Left ventricle myocardium inferior (tissue), 1 donor: ENCODE measurements around the gene STIM2. TPM values are rescaled to one million over a fixed set of nuclear protein-coding genes. Genes with fewer than 3 reads are reported as not detected.
"Not testable (repeated sequence)": the region's sequence is repeated elsewhere in the genome, so short reads cannot be mapped to it uniquely, and the experiment has no call there.

Experiments used
- DNase-seq: peaks from one replicate; pipeline ENCODE4 v3.0.0-alpha.2; 2020
- H3K27ac ChIP-seq: fragments of 200-600 bp; replicated peaks from 2 replicates; pipeline ENCODE4 v1.8.0; 2021
- H3K27me3 ChIP-seq: fragments of 200-600 bp; 2 replicates; pipeline ENCODE4 v1.8.0; 2021; ENCODE audit warnings: low read depth
- H3K36me3 ChIP-seq: fragments of 200-600 bp; 2 replicates; pipeline ENCODE4 v1.8.0; 2021
- H3K4me1 ChIP-seq: fragments of 200-600 bp; 2 replicates; pipeline ENCODE4 v1.8.0; 2021
- H3K4me3 ChIP-seq: fragments of 200-600 bp; 2 replicates; pipeline ENCODE4 v1.8.0; 2021; ENCODE audit warnings: mild to moderate bottlenecking, moderate library complexity
- H3K9me3 ChIP-seq: fragments of 200-600 bp; replicated peaks from 2 replicates; pipeline ENCODE4 v1.8.0; 2021
- intact Hi-C: fragments of 100-400 bp; cut with micrococcal nuclease; formaldehyde crosslinking; loops from one replicate; pipeline ENCODE4 v1.11.0; 2022
- total RNA-seq: library from RNA; stranded (reverse); fragmentation: NEBNext Ultra II Directional; extraction: Animal tissue kit (Norgen Biotek cat#: 25700); gene quantifications from one replicate; pipeline ENCODE4 v1.2.1, GENCODE V29; 2021
- TF ChIP-seq, protein P1 (sequence below): fragments of 200-600 bp; IDR thresholded peaks from 2 replicates; pipeline ENCODE4 v1.8.0; 2021; ENCODE audit warnings: antibody characterized with exemption, mild to moderate bottlenecking, borderline replicate concordance
- donor health status: DM: no; HTN: yes; CAD: no; lungs with severe emphysema.

STIM2 gene
- total RNA-seq, 1 donor from 2014 or later, result 12.2 TPM

DNA sequence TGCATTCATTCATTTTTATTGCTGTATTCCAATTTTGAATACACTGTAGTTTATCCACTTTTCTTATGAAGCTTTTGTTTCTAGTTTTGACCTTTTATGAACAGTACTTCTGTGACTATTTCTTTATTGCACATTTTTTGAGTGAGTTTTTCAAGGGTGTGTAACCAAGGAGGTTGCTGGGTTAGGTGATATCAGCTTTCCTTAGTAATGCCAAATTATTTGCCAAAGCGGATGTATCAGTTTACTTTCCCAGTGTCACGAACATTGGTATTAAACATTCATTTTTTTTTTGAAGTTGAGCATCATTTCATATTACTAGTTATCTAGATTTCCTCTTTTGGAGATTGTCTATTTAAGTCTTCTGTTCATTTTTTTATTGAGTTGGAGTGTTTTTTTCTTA, 32.9 kb downstream of the STIM2 start:
- H3K4me1 ChIP-seq, result no peaks in the 10 kb centered on the region
- DNase-seq, result no peak
- TF ChIP-seq, protein P1, sequence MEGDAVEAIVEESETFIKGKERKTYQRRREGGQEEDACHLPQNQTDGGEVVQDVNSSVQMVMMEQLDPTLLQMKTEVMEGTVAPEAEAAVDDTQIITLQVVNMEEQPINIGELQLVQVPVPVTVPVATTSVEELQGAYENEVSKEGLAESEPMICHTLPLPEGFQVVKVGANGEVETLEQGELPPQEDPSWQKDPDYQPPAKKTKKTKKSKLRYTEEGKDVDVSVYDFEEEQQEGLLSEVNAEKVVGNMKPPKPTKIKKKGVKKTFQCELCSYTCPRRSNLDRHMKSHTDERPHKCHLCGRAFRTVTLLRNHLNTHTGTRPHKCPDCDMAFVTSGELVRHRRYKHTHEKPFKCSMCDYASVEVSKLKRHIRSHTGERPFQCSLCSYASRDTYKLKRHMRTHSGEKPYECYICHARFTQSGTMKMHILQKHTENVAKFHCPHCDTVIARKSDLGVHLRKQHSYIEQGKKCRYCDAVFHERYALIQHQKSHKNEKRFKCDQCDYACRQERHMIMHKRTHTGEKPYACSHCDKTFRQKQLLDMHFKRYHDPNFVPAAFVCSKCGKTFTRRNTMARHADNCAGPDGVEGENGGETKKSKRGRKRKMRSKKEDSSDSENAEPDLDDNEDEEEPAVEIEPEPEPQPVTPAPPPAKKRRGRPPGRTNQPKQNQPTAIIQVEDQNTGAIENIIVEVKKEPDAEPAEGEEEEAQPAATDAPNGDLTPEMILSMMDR, result no peak

DNA sequence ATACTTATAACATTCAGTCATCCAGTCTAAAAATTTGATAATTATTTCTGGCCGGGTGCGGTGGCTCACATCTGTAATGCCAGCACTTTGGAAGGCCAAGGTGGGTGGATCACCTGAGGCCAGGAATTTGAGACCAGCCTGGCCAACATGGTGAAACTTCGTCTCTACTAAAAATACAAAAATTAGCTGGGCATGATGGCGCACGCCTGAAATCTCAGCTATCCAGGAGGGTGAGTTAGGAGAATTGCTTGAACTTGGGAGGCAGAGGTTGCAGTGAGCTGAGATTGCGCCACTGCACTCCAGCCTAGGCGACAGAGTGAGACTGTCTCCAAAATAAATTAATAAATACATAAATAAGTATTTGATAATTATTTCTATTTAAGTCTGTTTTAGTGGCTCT, 34.2 kb downstream of the STIM2 start:
- H3K4me3 ChIP-seq, DNase-seq, H3K36me3 ChIP-seq, H3K9me3 ChIP-seq, H3K4me1 ChIP-seq, H3K27ac ChIP-seq, H3K27me3 ChIP-seq, intact Hi-C loops: not testable (repeated sequence)

More for the DNA sequence above, 32.9 kb downstream of the STIM2 start:
- Histone ChIP-seq H3K4me3 (no peak overlapping the region), H3K27ac (no peak overlapping the region), H3K9me3 (no peaks in the 10 kb centered on the region), H3K36me3 (no peaks in the 10 kb centered on the region), H3K27me3 (no peaks in the 10 kb centered on the region)
- intact Hi-C loops, result no loop called here

DNA sequence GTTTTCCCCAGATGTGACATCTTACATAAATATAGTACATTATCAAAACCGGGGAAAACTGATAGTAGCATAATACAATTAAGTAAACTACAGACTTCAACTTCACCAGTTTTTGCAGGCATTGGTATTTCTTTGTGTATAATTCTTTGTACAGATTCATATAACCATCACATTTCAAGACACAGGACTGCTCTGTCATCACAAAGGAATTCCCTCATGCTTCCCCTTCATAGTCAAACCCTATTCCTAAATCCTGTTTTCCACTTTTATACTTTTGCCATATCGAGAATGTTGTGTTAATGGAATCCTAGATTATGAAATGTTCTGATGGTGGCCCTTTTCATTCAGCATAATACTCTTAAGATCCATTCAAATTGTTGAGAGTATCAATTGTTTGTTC, 36.0 kb downstream of the STIM2 start:
- Histone ChIP-seq H3K27ac (no peak overlapping the region), H3K9me3 (no peaks in the 10 kb centered on the region), H3K4me3 (no peak overlapping the region), H3K27me3 (no peaks in the 10 kb centered on the region), H3K36me3 (no peaks in the 10 kb centered on the region), H3K4me1 (peaks cover 20% of the 10 kb centered on the region)
- intact Hi-C loops, result no loop called here
- TF ChIP-seq, protein P1, result no peak
- DNase-seq, result no peak

DNA sequence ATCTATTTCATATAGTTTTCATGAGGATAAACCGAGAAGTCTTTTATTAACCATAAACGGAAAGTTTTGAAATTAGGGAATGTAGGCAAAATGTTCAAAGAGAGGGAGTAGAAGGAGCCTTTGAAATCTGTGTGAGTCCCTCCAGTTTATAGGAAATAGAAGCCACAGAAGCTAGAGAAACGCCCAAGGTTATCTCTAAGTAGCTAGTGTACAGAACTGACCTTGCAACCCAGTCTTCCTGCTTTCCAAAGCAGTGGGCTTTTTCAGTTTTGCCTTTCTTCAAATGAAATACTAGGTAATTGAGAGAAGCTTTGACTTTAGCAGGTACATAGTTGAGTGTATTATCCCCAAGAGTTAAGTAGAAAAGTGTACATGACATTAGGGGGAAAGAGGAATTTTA, 39.4 kb downstream of the STIM2 start:
- intact Hi-C loops, result no loop called here
- DNase-seq, result no peak
- Histone ChIP-seq H3K27me3 (no peaks in the 10 kb centered on the region), H3K27ac (peak overlapping the region; percentile 31), H3K4me1 (peaks cover 26% of the 10 kb centered on the region), H3K36me3 (no peaks in the 10 kb centered on the region), H3K9me3 (no peaks in the 10 kb centered on the region), H3K4me3 (no peak overlapping the region)
- TF ChIP-seq, protein P1, result no peak

DNA sequence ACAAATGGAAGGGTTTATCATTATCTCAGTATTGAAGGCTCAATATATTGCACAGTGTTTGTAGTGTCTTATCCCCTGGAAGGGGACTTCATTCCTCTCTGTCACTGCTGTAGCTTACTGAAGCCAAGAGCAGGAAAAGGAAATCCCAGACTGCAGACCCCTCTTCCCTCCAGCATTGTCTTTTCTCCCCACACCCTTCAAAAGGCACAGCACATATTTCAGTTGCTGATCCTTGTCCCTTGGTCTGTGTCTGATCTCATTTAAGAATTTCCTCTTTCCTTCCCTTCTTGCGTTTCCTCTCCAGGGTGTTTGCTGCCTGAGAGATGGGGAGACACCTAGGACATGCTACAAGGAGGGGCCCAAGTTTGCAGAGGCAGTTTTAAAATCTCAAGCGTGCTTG, 40.1 kb downstream of the STIM2 start:
- intact Hi-C loops, result no loop called here
- Histone ChIP-seq H3K36me3 (no peaks in the 10 kb centered on the region), H3K27ac (peak overlapping the region; percentile 31), H3K4me3 (no peak overlapping the region), H3K27me3 (no peaks in the 10 kb centered on the region), H3K9me3 (no peaks in the 10 kb centered on the region), H3K4me1 (peaks cover 26% of the 10 kb centered on the region)
- TF ChIP-seq, protein P1, result no peak
- no peak for DNase-seq

DNA sequence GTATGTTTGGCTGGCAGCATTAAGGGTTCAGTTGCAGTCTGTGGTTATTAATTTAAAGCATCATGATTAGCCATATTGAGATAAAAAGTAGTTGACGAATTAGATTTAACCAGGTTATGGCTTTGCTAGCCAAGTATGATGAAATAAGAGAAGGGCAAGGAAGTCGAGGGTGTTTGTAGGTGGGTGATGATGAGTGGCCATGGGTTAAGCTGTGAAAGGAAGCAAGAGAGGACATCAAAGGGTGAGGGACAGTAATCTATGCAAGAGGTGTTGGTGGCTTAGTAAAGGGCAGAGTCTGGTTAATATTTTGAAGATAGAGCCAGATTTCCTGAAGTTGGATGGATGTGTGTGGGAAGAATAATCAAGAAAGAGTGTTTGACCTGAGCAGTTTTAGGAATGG, 44.5 kb downstream of the STIM2 start:
- TF ChIP-seq, protein P1, result no peak
- DNase-seq, result no peak
- no peak overlapping the region for H3K4me3 ChIP-seq
- intact Hi-C loops, result no loop called here
- no peaks in the 10 kb centered on the region for H3K36me3 ChIP-seq
- H3K27ac ChIP-seq, result no peak overlapping the region
- peaks cover 37% of the 10 kb centered on the region for H3K4me1 ChIP-seq
- no peaks in the 10 kb centered on the region for H3K27me3 ChIP-seq
- no peaks in the 10 kb centered on the region for H3K9me3 ChIP-seq
